ENCODE data around the gene SPINT2.

DNA sequence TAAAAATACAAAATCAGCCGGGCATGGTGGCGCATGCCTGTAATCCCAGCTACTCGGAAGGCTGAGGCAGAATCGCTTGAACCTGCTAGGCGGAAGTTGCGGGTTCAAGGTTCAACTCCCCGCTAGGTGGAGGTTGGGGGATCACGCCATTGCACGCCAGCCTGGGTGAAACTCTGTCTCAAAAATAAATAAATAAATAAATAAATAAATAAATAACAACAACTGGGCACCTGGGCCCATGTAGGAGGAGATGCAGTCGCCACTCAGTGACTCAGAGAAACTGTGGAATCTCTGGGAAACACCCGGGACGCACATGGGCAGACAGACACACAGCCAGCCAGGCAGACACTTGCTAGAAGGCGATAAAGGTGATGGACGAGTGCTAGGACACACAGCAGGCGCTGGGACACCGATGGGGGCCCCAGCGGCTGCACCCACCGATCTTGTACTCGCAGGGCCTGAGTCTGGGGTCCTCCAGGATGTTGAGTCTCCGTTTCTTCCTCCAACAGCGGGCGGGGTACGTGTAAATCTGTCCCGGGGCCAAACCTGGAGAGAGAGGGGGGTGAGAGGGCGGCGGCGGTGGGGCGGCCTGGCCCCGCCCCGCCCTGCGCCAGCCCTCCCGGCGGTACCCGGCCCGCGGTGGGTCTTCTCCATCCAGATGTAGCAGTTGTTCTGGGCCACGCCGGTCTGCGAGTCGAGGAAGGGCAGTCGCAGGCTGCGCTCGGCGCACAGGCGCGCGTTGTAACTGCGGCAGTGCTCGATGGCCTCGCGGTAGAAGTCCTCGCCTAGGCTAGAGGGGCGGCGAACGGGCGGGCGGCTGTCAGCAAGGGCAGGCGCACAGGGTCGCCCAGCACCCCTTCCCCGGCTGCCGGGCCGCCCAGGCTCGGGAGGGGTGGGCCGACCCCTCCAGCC is 42.2 kb upstream of the SPINT2 start:
- TF ChIP-seq LEF1 (IDR thresholded peaks at IDR 0.05; ENCODE audit: borderline replicate concordance) (no peak), FOXM1 (IDR thresholded peaks at IDR 0.05; ENCODE audit: borderline replicate concordance) (no peak), FOXK2 (IDR thresholded peaks at IDR 0.05) (no peak)
